Neural crest cell (in vitro differentiated cells): ENCODE data around the gene CTTN. TPM values are rescaled to one million over a fixed set of nuclear protein-coding genes. Genes with fewer than 3 reads are reported as not detected.

Experiments used
- DNase-seq: peaks from one replicate; pipeline ENCODE4 v3.0.0; 2021; ENCODE audit warnings: low read depth, mixed read lengths, low spot score
- H3K27ac Mint-ChIP-seq: one replicate; pipeline ENCODE4 v1.8.0; 2021; ENCODE audit warnings: mild to moderate bottlenecking, mixed read lengths; ENCODE audit not compliant: unreplicated experiment
- H3K27me3 Mint-ChIP-seq: 2 replicates; pipeline ENCODE4 v1.8.0; 2021; ENCODE audit warnings: low read depth, mild to moderate bottlenecking, mixed read lengths
- H3K36me3 Mint-ChIP-seq: 2 replicates; pipeline ENCODE4 v1.8.0; 2021; ENCODE audit warnings: low read depth, mild to moderate bottlenecking, mixed read lengths
- H3K4me1 Mint-ChIP-seq: 2 replicates; pipeline ENCODE4 v1.8.0; 2021; ENCODE audit warnings: mixed read lengths
- H3K4me3 Mint-ChIP-seq: one replicate; pipeline ENCODE4 v1.8.0; 2021; ENCODE audit warnings: mild to moderate bottlenecking, mixed read lengths
- H3K9me3 Mint-ChIP-seq: 2 replicates; pipeline ENCODE4 v1.8.0; 2021; ENCODE audit warnings: mixed read lengths
- total RNA-seq: library from RNA; stranded (reverse); gene quantifications from 2 replicates; pipeline ENCODE4 v1.2.1, GENCODE V29; 2021
- TF ChIP-seq, protein P1 (sequence below): fragments of 200-600 bp; sonication (generic); conservative IDR thresholded peaks from 2 replicates; pipeline ENCODE4 v1.5.0; 2021; ENCODE audit warnings: antibody characterized with exemption, mild to moderate bottlenecking

Gene CTTN
- total RNA-seq, 1 donor from 2014 or later = 146 TPM

DNA sequence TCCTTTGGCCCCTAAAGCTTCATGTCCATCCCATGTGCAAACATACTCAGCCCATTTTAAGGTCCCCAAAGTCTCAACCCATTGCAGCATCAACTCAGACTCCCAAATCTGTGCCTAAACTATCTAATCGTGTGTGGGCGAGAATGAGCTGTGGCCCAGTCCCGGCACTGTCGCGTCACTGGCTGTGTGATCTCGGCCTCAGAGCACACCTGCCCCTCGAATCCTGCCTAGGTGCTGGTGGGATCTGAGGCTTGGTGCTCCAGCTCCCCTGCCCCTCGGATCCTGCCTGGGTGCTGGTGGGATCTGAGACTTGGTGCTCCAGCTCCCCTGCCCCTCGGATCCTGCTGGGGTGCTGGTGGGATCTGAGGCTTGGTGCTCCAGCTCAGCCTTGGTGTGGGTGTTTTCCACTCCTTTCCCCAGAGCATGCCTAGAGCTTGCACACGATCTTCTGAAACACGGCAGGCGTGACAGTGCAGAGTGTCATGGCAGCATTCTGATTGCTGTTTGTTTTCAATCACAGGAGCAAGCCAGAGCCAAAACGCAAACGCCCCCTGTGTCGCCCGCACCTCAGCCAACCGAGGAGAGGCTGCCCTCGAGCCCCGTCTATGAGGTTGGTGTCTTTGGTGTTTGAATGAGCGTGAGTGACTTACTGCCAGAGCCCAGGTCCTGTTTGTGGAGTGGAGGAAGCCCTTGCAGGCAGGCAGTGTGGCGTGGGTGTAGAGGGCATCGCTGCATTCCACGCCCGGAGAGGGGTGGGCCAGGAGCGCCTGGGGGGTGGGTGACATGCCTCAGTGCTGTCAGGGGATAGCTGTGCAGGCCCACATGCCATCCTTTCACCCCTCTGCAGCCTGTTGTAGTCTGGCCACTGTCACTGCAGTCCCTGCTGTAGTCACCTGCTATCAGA is 32.6 kb downstream of the CTTN start:
- Mint-ChIP-seq H3K36me3 (peaks cover 10% of the 10 kb centered on the region), H3K27ac (no peak overlapping the region), H3K27me3 (no peaks in the 10 kb centered on the region), H3K4me3 (no peak overlapping the region), H3K4me1 (no peaks in the 10 kb centered on the region), H3K9me3 (no peaks in the 10 kb centered on the region)
- TF ChIP-seq, protein P1, sequence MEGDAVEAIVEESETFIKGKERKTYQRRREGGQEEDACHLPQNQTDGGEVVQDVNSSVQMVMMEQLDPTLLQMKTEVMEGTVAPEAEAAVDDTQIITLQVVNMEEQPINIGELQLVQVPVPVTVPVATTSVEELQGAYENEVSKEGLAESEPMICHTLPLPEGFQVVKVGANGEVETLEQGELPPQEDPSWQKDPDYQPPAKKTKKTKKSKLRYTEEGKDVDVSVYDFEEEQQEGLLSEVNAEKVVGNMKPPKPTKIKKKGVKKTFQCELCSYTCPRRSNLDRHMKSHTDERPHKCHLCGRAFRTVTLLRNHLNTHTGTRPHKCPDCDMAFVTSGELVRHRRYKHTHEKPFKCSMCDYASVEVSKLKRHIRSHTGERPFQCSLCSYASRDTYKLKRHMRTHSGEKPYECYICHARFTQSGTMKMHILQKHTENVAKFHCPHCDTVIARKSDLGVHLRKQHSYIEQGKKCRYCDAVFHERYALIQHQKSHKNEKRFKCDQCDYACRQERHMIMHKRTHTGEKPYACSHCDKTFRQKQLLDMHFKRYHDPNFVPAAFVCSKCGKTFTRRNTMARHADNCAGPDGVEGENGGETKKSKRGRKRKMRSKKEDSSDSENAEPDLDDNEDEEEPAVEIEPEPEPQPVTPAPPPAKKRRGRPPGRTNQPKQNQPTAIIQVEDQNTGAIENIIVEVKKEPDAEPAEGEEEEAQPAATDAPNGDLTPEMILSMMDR = no peak
- no peak for DNase-seq

DNA sequence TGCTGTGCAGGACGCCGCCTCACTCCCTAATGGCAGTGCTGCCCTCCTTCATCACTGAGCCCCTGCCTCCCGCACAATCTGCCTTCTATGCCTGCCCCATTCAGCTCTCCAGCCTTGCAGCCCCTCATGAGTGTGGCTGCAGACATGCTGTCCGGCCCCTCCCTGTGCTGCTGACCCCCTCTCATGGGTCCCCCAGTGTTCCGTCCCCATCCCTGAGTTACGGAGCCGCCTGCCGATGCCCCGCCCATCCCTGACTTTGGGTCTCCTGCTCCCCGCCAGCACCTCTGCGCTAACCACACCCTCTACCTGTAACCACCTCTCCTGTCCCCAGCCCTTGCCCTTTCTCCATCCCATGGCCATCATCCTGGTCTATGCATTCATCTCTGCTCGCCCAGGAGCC is 33.3 kb downstream of the CTTN start:
- Mint-ChIP-seq H3K27ac (no peak overlapping the region), H3K4me1 (no peaks in the 10 kb centered on the region), H3K9me3 (no peaks in the 10 kb centered on the region), H3K36me3 (peaks cover 10% of the 10 kb centered on the region), H3K4me3 (no peak overlapping the region), H3K27me3 (no peaks in the 10 kb centered on the region)
- TF ChIP-seq, protein P1 = no peak
- no peak for DNase-seq

DNA sequence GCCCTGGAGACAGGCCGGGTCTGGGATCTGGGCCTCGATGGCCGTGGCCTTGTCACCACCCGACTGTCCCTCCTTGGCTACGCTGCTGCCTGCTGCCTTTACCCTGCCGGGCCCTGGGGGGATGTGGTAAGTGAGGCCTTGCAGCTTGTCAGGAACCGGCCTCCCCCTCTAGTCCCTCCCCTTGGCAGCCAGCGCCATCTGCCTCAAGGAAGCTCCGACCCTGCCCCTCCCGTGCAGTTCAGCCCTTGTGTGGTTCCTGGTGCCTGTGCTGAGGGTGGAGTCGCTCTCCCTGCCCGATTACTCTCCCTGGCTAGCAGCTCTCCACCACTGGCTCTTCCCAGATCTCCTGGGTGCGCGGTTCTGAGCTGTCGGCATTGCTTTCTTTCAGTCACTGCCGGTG is 33.7 kb downstream of the CTTN start:
- DNase-seq = no peak
- Mint-ChIP-seq H3K4me3 (no peak overlapping the region), H3K27me3 (no peaks in the 10 kb centered on the region), H3K9me3 (no peaks in the 10 kb centered on the region), H3K27ac (peak overlapping the region; percentile 83), H3K36me3 (peaks cover 10% of the 10 kb centered on the region), H3K4me1 (no peaks in the 10 kb centered on the region)
- TF ChIP-seq, protein P1 = no peak

DNA sequence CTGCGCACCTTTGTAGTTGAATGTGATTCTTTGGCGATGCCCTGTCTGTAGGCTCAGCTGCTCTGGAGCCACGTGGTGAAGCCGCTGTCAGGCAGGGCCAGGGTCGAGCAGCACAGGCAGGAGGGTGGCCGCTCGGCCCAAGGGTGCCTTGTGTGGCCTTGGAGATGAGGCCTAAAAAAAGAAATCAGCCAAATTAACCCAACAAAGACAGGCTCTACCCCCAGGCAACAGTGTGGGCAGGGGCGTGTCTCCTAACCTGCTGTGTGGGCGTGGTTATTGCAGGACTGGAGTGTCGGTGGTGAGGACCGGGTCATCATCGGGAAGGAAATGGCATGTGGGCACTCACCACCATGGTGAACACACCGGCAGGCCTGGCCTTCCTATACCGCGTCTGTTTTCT is 34.3 kb downstream of the CTTN start:
- no peak overlapping the region for H3K27ac Mint-ChIP-seq
- DNase-seq = no peak
- TF ChIP-seq, protein P1 = no peak
- H3K4me3 Mint-ChIP-seq = no peak overlapping the region
- H3K4me1 Mint-ChIP-seq = no peaks in the 10 kb centered on the region
- no peaks in the 10 kb centered on the region for H3K27me3 Mint-ChIP-seq
- H3K9me3 Mint-ChIP-seq = no peaks in the 10 kb centered on the region
- H3K36me3 Mint-ChIP-seq = peaks cover 7% of the 10 kb centered on the region

DNA sequence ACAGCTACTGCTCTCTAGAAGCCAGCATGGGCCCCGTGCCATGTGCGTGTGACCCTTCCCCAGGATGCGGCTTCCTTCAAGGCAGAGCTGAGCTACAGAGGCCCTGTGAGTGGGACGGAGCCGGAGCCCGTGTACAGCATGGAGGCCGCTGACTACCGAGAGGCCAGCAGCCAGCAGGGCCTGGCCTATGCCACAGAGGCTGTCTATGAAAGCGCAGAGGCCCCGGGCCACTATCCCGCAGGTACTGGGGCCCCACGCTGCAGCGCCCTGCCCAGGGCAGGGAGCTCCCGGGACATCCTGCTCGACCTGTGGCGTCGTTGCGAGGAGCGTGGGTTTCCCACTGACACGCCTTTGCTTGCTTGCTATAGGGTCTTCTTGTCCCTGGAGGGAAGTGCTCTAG is 34.7 kb downstream of the CTTN start:
- H3K27me3 Mint-ChIP-seq = no peaks in the 10 kb centered on the region
- peaks cover 10% of the 10 kb centered on the region for H3K36me3 Mint-ChIP-seq
- no peak for DNase-seq
- no peak overlapping the region for H3K27ac Mint-ChIP-seq
- TF ChIP-seq, protein P1 = no peak
- H3K9me3 Mint-ChIP-seq = no peaks in the 10 kb centered on the region
- H3K4me3 Mint-ChIP-seq = no peak overlapping the region
- no peaks in the 10 kb centered on the region for H3K4me1 Mint-ChIP-seq
